Measurements from ENCODE around the gene CINP. TPM values are rescaled to one million over a fixed set of nuclear protein-coding genes. Genes with fewer than 3 reads are reported as not detected.

Gene CINP
- total and polyA plus RNA-seq, 2 of the 13 experiments (the other 11 are each of a cell fraction or from before 2014, with no cell fraction given): 32.8 to 42.8 TPM

GRCh38 chr14:102316743-102317563 lies 45.7 kb downstream of the CINP start (continued):
- TF ChIP-seq ZNF331 (CRISPR knock-in tag; IDR thresholded peaks at IDR 0.05) (peak; percentile 75), ZNF773 (CRISPR knock-in tag; IDR thresholded peaks at IDR 0.05; ENCODE audit: borderline replicate concordance) (no peak), HMGXB3 (CRISPR knock-in tag; IDR thresholded peaks at IDR 0.05; ENCODE audit: borderline replicate concordance) (no peak; the same call in 1 of the 2 replicates), ARNT2 (CRISPR knock-in tag; IDR thresholded peaks at IDR 0.05; ENCODE audit: low read depth) (peak; percentile 30; the same call in 1 of the 2 replicates), POLR2A (IDR thresholded peaks at IDR 0.05; ENCODE audit: insufficient read depth in 1 of 2, low read depth in 2 of 2, low read length in 2 of 2) (peak in 1 of 2 experiments; percentile 25; a peak in 2 of 4 replicates), ZNF552 (CRISPR knock-in tag; IDR thresholded peaks at IDR 0.05; ENCODE audit: borderline replicate concordance) (no peak; the same call in 1 of the 2 replicates), ZNF207 (IDR thresholded peaks at IDR 0.05; ENCODE audit: borderline replicate concordance) (no peak), YY1 (IDR thresholded peaks at IDR 0.05; ENCODE audit: insufficient read depth, insufficient replicate concordance, low read depth, low read length) (peak; percentile 47), NFYB (CRISPR knock-in tag; IDR thresholded peaks at IDR 0.05) (peak; percentile 58), JUNB (CRISPR knock-in tag; IDR thresholded peaks at IDR 0.05; ENCODE audit: borderline replicate concordance) (no peak), ZXDC (CRISPR knock-in tag; IDR thresholded peaks at IDR 0.05) (0 out of 2 replicates have a peak, but pooled peaks have one; percentile 26), HNRNPLL (IDR thresholded peaks at IDR 0.05; ENCODE audit: low read depth, low read length, poor library complexity, severe bottlenecking) (peak; percentile 77)
- TF ChIP-seq, protein P1, sequence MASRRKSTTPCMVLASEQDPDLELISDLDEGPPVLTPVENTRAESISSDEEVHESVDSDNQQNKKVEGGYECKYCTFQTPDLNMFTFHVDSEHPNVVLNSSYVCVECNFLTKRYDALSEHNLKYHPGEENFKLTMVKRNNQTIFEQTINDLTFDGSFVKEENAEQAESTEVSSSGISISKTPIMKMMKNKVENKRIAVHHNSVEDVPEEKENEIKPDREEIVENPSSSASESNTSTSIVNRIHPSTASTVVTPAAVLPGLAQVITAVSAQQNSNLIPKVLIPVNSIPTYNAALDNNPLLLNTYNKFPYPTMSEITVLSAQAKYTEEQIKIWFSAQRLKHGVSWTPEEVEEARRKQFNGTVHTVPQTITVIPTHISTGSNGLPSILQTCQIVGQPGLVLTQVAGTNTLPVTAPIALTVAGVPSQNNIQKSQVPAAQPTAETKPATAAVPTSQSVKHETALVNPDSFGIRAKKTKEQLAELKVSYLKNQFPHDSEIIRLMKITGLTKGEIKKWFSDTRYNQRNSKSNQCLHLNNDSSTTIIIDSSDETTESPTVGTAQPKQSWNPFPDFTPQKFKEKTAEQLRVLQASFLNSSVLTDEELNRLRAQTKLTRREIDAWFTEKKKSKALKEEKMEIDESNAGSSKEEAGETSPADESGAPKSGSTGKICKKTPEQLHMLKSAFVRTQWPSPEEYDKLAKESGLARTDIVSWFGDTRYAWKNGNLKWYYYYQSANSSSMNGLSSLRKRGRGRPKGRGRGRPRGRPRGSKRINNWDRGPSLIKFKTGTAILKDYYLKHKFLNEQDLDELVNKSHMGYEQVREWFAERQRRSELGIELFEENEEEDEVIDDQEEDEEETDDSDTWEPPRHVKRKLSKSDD (CRISPR knock-in tag; IDR thresholded peaks at IDR 0.05; ENCODE audit: low read depth): no peak
- TF ChIP-seq, protein P2, sequence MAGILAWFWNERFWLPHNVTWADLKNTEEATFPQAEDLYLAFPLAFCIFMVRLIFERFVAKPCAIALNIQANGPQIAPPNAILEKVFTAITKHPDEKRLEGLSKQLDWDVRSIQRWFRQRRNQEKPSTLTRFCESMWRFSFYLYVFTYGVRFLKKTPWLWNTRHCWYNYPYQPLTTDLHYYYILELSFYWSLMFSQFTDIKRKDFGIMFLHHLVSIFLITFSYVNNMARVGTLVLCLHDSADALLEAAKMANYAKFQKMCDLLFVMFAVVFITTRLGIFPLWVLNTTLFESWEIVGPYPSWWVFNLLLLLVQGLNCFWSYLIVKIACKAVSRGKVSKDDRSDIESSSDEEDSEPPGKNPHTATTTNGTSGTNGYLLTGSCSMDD (CRISPR knock-in tag; IDR thresholded peaks at IDR 0.05): no peak
- TF ChIP-seq, protein P3, sequence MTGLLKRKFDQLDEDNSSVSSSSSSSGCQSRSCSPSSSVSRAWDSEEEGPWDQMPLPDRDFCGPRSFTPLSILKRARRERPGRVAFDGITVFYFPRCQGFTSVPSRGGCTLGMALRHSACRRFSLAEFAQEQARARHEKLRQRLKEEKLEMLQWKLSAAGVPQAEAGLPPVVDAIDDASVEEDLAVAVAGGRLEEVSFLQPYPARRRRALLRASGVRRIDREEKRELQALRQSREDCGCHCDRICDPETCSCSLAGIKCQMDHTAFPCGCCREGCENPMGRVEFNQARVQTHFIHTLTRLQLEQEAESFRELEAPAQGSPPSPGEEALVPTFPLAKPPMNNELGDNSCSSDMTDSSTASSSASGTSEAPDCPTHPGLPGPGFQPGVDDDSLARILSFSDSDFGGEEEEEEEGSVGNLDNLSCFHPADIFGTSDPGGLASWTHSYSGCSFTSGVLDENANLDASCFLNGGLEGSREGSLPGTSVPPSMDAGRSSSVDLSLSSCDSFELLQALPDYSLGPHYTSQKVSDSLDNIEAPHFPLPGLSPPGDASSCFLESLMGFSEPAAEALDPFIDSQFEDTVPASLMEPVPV (CRISPR knock-in tag; IDR thresholded peaks at IDR 0.05): peak; percentile 17; the same call in 1 of the 2 replicates
